IMR-90 (cell line): Measurements from ENCODE around the gene APOBEC3F. TPM values are rescaled to one million over a fixed set of nuclear protein-coding genes. Genes with fewer than 3 reads are reported as not detected.
"Not testable (repeated sequence)": the region's sequence is repeated elsewhere in the genome, so short reads cannot be mapped to it uniquely, and the experiment has no call there.

Source experiments
- ATAC-seq: fragments of 200-7000 bp; cut with Tn5 transposase; 2 replicates; pipeline ENCODE4 v1.9.1; 2020; ENCODE audit warnings: low read depth, mild to moderate bottlenecking, moderate library complexity
- BruUV-seq: library from RNA; stranded (reverse); fragments of 400-500 nt; replicated peaks from 2 replicates; lab custom pipeline; 2021; lab: Mats Ljungman, UMichigan
- CTCF ChIA-PET: fragments of 300-600 bp; formaldehyde crosslinking; extraction: SDS; loops from one replicate; lab custom pipeline; 2021; ENCODE audit warnings: antibody characterized with exemption; lab: Yijun Ruan, JAX
- POLR2A ChIA-PET: fragments of 300-600 bp; sonication (Branson Sonifier 250); formaldehyde crosslinking; loops from one replicate; lab custom pipeline; 2022; ENCODE audit warnings: antibody characterized with exemption; ENCODE audit not compliant: unreplicated experiment; lab: Charles Lee
- DNase-seq: peaks from one replicate; pipeline ENCODE4 v3.0.0; 2013
- H2AFZ ChIP-seq: replicated peaks from 2 replicates; pipeline ENCODE3; 2013; ENCODE audit warnings: low read length, mild to moderate bottlenecking; ENCODE audit not compliant: poor library complexity
- H2AK5ac ChIP-seq: 2 replicates; pipeline ENCODE4 v1.6.1; 2013; ENCODE audit warnings: low read depth, low read length, inconsistent platforms
- H2AK9ac ChIP-seq: replicated peaks from 2 replicates; pipeline ENCODE3; 2013; ENCODE audit warnings: mild to moderate bottlenecking, low read depth, low read length, moderate library complexity; ENCODE audit not compliant: poor library complexity
- H2BK120ac ChIP-seq: 2 replicates; pipeline ENCODE4 v1.6.1; 2013; ENCODE audit warnings: low read depth, low read length, inconsistent platforms
- H2BK15ac ChIP-seq: 3 replicates; pipeline ENCODE4 v1.6.1; 2013; ENCODE audit warnings: low read depth, low read length, inconsistent platforms
- H2BK20ac ChIP-seq: 2 replicates; pipeline ENCODE4 v1.6.1; 2013; ENCODE audit warnings: low read depth, mild to moderate bottlenecking, inconsistent platforms, low read length, moderate library complexity
- H2BK5ac ChIP-seq: 2 replicates; pipeline ENCODE4 v1.6.1; 2013; ENCODE audit warnings: mild to moderate bottlenecking, low read depth, low read length, inconsistent platforms; ENCODE audit not compliant: poor library complexity, severe bottlenecking
- H3K14ac ChIP-seq: replicated peaks from 2 replicates; pipeline ENCODE4 v1.6.1; 2013; ENCODE audit warnings: low read depth, low read length, inconsistent platforms
- H3K18ac ChIP-seq: 2 replicates; pipeline ENCODE4 v1.6.1; 2013; ENCODE audit warnings: low read depth, low read length, control low read depth
- H3K23ac ChIP-seq: 2 replicates; pipeline ENCODE4 v1.6.1; 2013; ENCODE audit warnings: low read depth, low read length, inconsistent platforms
- H3K27ac ChIP-seq: 2 replicates; pipeline ENCODE4 v1.5.1; 2013; ENCODE audit warnings: mild to moderate bottlenecking, control low read depth, low read length; ENCODE audit not compliant: insufficient read depth
- H3K27me3 ChIP-seq: 2 replicates; pipeline ENCODE4 v1.6.1; 2013; ENCODE audit warnings: low read length; ENCODE audit not compliant: control insufficient read depth, insufficient read depth
- H3K36me3 ChIP-seq: 2 replicates; pipeline ENCODE4 v1.6.1; 2013; ENCODE audit warnings: low read length, mixed read lengths; ENCODE audit not compliant: control insufficient read depth, insufficient read depth
- H3K4ac ChIP-seq: 2 replicates; pipeline ENCODE4 v1.6.1; 2013; ENCODE audit warnings: low read depth, low read length, inconsistent platforms
- H3K4me1 ChIP-seq: 2 replicates; pipeline ENCODE4 v1.6.1; 2013; ENCODE audit warnings: low read length, mixed read lengths; ENCODE audit not compliant: control insufficient read depth, insufficient read depth
- H3K4me2 ChIP-seq: 2 replicates; pipeline ENCODE4 v1.6.1; 2013; ENCODE audit warnings: low read depth, mild to moderate bottlenecking, control low read depth, low read length, moderate library complexity
- H3K4me3 ChIP-seq: 2 replicates; pipeline ENCODE4 v1.5.1; 2013; ENCODE audit warnings: low read depth, mild to moderate bottlenecking, control low read depth, low read length, moderate library complexity; ENCODE audit not compliant: insufficient read depth
- H3K56ac ChIP-seq: 2 replicates; pipeline ENCODE4 v1.6.1; 2013; ENCODE audit warnings: low read length, inconsistent platforms; ENCODE audit not compliant: insufficient read depth; ENCODE audit errors: extremely low read depth
- H3K79me1 ChIP-seq, 2 experiments: 2 replicates each; pipeline ENCODE4 v1.6.1; 2013; ENCODE audit warnings: low read length in 2 of 2, inconsistent platforms in 1 of 2, low read depth in 1 of 2
- H3K9ac ChIP-seq: 2 replicates; pipeline ENCODE4 v1.6.1; 2013; ENCODE audit warnings: low read depth, low read length, control low read depth
- H3K9me1 ChIP-seq: 2 replicates; pipeline ENCODE4 v1.6.1; 2013; ENCODE audit warnings: low read length, inconsistent platforms; ENCODE audit not compliant: insufficient read depth
- H3K9me3 ChIP-seq: 2 replicates; pipeline ENCODE4 v1.6.1; 2013; ENCODE audit warnings: low read length; ENCODE audit not compliant: control insufficient read depth, insufficient read depth
- H4K20me1 ChIP-seq: 2 replicates; pipeline ENCODE4 v1.6.1; 2013; ENCODE audit warnings: low read length, inconsistent platforms; ENCODE audit not compliant: insufficient read depth
- H4K5ac ChIP-seq: 2 replicates; pipeline ENCODE4 v1.6.1; 2013; ENCODE audit warnings: mild to moderate bottlenecking, low read depth, low read length, control low read depth
- H4K8ac ChIP-seq, 2 experiments: 2 replicates each; pipeline ENCODE4 v1.6.1; 2013; ENCODE audit warnings: low read depth in 2 of 2, low read length in 2 of 2, control low read depth in 1 of 2, inconsistent platforms in 1 of 2
- H4K91ac ChIP-seq: 2 replicates; pipeline ENCODE4 v1.6.1; 2013; ENCODE audit warnings: low read depth, low read length, inconsistent platforms; ENCODE audit not compliant: insufficient read depth
- WGBS, 2 experiments: methylation state at CpG; one replicate each; pipeline versions ENCODE4 v1.1.5 to v1.1.7; 2013; ENCODE audit warnings: missing lambda C conversion rate in 2 of 2; ENCODE audit not compliant: insufficient read length in 1 of 2; ENCODE audit errors: extremely low coverage in 2 of 2; 5-methylcytosine and 5-hydroxymethylcytosine counted together
- dilution Hi-C: fragments of 300-500 bp; cut with HindIII; formaldehyde crosslinking; loops from one replicate; pipeline ENCODE4 v1.14.3; 2018; ENCODE audit warnings: low sequenced_read_pairs; ENCODE audit not compliant: unreplicated experiment
- in situ Hi-C: fragments of 300-500 bp; cut with MboI; formaldehyde crosslinking; loops from 3 replicates; pipeline ENCODE4 v1.14.3; 2019; ENCODE audit warnings: low sequenced_read_pairs, inconsistent platforms, mixed read lengths
- intact Hi-C: fragments of 100-400 bp; cut with micrococcal nuclease; formaldehyde crosslinking; loops from 2 replicates; pipeline ENCODE4 v1.10.0; 2022
- polyA plus RNA-seq, 3 experiments: library from polyadenylated mRNA; depleted of rRNA; stranded (reverse); fragments of >200 nt; gene quantifications; 2 replicates each; pipeline ENCODE4 v1.2.3, GENCODE V29; 2012; ENCODE audit warnings: low replicate concordance in 1 of 3
- total RNA-seq: library from RNA; depleted of rRNA; stranded (reverse); fragments of >200 nt; gene quantifications from 2 replicates; pipeline ENCODE4 v1.2.3, GENCODE V29; 2012

The APOBEC3F gene
- total and polyA plus RNA-seq, 2 of the 4 experiments (the other 2 are of a cell fraction) = 3.4 to 8.3 TPM

GRCh38 chr22:39040155-39040537, 518 bp upstream of the APOBEC3F start:
- ATAC-seq, H2BK120ac ChIP-seq, H2AK9ac ChIP-seq, dilution Hi-C loops, H3K27me3 ChIP-seq, in situ Hi-C loops, H2BK15ac ChIP-seq, H2BK5ac ChIP-seq, H3K36me3 ChIP-seq, H3K14ac ChIP-seq, BruUV-seq, H4K20me1 ChIP-seq, H2AK5ac ChIP-seq, H2BK20ac ChIP-seq, H3K18ac ChIP-seq, H3K4me1 ChIP-seq, H3K9ac ChIP-seq, intact Hi-C loops, H4K91ac ChIP-seq, CTCF ChIA-PET, POLR2A ChIA-PET, H3K23ac ChIP-seq, H3K56ac ChIP-seq, H3K9me1 ChIP-seq, DNase-seq, H3K9me3 ChIP-seq: not testable (repeated sequence)
- Histone ChIP-seq H4K8ac (peak overlapping the region; percentile 54 to 92; a peak in 3 of 4 replicates), H2AFZ (peak overlapping the region; percentile 61), H4K5ac (peak overlapping the region; percentile 67), H3K4me2 (peak overlapping the region; percentile 72), H3K79me1 (peaks cover 15 to 16% of the 10 kb centered on the region in 2 experiments), H3K27ac (peak overlapping the region; percentile 30; the same call in 1 of the 2 replicates), H3K4ac (peak overlapping the region; percentile 42; the same call in 1 of the 2 replicates), H3K4me3 (peak overlapping the region; percentile 78)
- 100% methylated on average over 2 of the region's 14 CpGs; no CpG with 5 or more reads in 1 of the 2 experiments for WGBS, 2 experiments
